HT1080 (cell line): Measurements from ENCODE around the gene TPCN2. TPM values are rescaled to one million over a fixed set of nuclear protein-coding genes. Genes with fewer than 3 reads are reported as not detected.

Experiments
- DNase-seq: peaks from one replicate; pipeline ENCODE4 v3.0.0-alpha.2; 2015; ENCODE audit warnings: low read depth
- total RNA-seq: library from RNA; depleted of rRNA; stranded (reverse); fragments of >200 nt; shearing (Covaris generic); gene quantifications from 2 replicates; pipeline ENCODE4 v1.2.3, GENCODE V29; 2014

TPCN2 gene
- total RNA-seq, 1 experiment from 2014 or later = 7.2 TPM

DNA sequence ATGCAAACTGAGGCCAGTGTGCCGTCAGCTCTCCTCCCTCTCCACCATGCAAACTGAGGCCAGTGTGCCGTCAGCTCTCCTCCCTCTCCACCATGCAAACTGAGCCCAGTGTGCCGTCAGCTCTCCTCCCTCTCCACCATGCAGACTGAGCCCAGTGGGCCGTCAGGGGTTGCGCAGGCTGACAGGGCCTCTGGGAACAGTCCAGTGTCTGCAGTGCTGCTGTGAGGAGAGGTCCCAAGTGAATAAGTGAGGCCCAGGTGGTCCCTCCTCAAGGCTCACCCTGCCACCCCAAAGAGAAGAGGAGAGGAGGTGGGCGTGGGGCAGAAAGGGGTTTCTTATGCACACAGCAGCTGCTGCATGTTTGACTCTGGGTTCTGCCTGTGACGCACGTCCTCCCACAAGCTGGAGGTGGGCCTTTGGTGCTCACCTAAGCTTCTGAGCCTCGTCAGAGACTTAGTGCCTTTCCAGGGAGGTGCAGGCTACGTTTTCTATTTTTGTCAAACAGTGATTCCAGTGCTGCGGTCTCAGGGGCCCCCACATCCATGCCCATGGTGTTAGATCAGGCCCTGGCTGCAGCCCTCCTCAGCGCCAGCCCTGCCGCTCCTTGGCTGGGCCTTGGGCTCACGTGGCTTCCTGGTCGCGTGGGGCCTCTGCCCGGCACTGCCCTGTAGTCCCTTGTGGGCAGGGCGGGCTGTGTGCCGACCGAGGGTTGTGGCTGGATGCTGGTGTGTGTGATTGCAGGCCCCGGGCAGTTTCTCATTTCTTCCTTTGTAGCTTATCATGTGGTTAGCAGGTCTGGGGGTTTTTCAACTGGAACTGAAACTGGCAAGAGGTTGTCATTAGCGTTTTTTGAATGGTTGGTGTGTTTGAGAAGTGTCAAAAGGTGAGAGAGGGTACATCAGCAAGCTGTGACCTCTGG lies 7.1 kb downstream of the TPCN2 start:
- DNase-seq = no peak

DNA sequence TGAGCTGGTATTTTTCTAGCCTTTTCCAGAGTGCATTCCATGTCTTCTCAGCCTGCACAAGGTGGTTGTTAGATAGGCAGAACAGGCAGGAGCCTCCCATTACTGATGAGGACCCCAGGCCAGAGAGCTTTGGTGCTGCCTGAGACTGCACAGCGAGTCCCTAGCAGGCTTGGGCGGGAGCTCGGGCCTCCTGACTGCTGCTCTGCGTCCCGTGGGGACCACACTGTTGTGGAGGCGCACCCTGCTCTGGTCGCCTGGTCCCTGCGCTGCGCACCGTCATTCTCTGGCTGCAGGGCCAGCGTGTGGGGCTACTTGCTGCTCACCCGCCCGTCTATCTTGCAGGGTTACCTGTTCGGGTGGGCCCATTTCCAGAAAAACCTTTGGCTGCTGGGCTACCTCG lies 8.5 kb downstream of the TPCN2 start:
- DNase-seq = no peak

DNA sequence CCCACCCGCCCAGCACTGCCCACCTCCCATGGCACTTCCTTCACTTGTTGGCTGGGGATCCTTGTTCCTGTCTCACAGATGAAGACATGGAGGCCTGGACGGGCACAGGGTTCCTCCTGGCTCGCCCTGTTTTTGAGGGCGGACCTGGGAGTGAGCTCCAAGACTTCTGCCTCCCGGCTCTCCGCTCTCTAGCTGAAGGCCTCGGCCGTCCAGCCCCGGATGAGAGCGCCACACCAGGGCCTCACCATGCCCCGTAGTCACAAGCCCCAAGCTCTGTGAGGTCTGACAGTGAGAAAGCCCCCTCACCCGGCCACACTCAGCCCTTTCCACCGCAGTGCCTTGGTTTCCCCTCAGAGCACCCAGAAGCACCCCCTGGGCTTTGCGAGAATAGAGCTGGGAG lies 9.1 kb downstream of the TPCN2 start:
- DNase-seq = no peak

DNA sequence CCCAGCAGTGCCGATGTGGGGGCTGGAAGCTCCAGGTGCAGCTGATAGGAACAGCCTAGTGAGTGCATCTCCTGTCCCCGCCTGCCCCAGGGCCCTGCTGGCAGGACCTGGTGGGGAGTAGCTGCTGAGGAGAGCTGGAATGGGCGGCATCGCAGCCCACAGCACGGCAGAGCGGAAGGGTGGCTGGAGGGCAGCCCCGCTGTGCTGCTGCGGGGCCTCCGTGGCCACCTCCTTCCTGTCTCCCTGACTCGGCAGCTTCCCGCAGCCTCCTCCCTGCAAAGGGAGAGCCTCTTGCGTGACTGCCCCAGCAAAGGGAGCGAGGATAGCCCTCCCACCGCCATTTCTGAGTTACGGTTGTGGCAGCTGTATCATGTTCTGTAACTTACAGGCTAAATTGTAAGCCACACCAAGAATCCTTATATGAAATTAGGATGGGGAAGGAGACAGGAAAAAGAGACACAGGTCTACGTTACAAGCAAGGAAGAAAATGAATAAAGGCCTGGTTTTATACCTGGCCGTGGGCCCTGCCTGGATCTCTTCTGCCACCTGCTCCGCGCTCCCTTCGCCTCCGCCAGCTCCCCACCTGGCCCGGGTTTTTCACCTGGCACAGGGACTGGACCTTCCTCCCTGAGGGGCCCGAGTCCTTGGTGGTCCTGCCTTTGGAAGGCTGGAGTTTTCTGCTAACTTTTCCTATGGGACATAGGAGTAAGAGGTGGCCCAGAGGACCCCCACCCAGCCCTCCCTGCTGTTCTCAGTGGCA lies 10.0 kb downstream of the TPCN2 start:
- DNase-seq = no peak

DNA sequence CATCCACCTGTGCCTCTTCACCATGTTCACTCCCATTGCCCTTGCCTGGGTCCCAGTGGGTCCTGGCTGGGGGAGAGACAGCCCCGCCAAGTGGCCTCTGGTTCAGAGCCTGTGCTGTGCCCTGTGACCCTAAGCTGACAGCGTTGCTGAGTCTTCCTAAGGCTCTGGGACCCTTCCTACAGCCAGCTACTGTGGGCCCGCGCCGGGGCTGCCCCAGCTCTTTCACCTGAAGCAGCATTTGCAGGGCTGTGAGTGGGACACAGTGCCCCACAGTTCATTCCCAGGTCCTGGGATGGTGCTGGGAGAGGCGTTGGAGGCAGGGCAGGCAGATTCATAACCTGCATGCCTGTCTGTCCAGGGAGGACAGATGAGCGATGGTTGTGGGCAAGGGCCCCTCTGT lies 10.7 kb downstream of the TPCN2 start:
- no peak for DNase-seq

DNA sequence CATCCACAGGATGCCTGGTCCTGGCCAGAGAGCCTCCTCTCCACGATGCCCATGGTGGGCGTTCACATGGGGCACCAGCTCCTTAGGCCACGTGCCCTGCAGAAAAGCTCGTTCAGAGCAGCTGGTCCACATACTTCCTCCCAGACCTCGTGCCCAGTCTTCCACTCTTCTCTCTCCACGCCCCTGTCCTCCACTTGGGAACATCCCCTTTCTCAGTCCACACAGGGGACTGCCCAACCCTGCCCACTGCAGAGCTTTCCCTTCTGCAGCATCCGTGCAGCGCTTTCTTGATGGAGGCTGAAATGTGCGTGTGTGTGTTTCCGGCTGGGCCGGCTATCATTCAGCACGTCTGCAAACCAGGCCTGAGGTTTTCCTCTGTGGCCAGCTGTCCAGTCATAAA lies 11.3 kb downstream of the TPCN2 start:
- DNase-seq = no peak

DNA sequence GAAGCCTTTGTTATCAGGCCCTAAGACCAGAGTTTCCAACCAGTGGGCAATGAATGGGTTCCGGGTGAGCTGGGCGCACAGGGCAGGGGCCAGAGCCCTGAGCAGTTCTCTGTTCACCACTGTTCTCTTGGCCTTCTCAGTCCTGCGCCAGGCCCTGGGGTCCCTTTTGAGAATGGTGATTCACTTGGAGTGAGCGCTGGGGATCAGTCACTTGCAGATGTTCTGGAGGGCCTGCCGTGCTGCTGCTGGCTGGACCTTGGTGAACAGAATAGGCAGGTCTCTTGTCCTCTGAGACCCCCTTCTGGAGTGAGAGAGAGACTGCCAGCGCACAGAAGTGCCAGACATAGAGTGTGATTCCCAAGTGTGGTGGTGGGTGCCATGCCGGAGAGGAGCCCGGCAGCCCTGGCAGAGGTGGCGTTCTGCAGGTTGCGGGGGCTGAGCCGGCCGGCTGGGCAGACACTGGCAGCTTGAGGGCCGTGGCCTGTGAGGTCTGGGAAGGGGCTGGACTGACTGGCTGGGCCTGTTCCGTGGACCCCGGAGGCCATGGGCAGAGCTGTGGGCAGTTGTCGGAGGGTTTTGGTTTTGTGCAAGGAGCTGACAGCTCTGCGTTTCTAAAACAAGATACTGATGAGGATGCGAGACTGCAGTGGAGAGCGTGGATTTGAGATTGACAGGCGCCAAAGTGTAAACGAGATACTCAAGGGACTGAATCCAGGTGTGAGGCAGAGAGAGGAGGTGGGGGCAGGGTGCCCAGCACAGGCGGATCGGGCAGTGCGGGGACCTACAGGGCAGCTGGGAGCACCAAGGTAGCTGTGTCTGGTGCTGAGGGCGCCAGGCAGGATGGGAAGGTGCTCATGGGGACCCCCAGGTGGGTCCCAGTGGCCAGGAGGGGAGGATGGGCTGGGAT lies 12.3 kb downstream of the TPCN2 start:
- DNase-seq = no peak

DNA sequence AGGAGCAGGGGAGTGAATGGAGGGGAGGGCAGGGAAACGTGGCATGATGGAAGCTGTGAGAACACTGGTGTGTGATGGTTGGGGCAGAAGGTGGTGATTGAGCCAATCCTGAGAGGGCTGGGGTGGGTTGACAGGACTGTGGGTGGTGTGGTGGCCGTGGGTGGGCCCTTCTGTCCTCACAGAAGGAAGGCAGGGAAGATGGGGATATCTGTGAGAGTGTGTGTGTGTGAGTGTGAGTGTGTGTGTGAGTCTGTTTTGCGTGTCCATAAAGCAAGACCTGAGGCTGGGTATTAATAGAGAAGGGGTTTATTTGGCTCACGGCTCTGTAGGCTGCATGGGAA lies 13.0 kb downstream of the TPCN2 start:
- DNase-seq = no peak

DNA sequence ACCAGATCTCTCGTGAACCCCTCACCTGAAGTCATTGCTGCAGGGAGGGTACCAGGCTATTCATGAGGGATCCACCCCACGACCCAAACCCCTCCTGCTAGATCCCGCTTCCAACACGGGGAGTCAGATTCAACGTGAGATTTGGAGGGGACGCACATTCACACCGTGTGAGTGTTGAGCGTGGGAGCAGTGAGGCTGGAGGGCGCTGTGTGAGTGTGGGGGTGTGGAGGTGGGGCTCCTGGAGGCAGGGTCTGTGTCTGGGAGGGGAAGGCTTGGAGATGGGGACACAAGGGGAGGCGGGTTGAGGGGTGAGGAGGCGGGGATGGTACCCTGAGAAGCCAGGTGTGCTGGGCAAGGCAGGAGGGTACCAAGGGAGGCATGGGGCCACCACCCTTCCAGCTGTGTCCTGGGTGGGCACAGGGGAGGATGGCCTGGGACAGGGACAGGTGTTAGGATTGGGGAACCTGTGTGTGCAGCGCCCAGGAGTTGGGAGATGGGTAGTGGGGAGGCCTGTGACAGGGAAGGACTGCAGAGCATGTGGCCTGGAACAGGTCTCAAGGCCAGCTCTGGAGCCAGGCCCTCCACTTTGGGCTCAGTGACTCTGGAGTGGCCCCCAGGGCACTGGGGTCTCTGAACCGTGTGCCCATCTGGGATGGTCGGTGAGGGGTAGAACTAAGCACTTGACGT lies 13.6 kb downstream of the TPCN2 start:
- no peak for DNase-seq

DNA sequence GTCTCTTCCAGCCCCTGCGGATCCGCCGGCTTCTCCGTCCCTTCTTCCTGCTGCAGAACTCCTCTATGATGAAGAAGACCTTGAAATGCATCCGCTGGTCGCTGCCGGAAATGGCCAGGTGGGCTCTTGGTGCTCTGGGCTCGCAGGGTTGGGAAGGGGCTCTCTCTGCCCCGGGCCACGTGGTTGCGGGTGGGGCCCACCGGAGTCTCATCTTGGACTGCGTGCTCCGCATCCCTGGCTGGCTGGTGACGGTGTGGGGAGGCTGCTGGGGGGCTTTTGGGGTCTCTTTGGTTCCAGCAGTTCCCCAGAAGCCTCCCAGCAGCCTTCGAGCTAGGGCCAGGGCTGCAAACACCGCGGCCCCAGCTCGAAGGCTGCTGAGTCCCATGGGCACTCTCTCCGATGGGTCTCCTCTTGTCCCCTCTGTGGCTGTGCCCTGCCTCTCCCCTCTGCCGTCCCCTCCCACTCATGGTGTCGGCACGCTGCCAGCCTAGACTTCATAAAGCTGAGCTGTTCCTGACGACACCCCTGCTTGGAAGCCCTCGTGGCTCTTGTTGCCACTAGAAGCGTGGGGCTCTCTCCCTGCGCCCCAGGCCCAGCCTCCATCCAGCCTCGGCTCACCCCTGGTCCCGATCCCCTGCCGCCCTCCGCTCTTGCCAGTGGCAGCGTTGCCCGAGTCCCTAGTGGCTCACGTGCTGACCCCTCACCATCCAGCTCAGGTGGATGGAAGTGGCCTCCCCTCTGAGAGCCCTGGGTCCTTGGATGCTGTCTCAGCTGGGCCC lies 14.3 kb downstream of the TPCN2 start:
- no peak for DNase-seq

DNA sequence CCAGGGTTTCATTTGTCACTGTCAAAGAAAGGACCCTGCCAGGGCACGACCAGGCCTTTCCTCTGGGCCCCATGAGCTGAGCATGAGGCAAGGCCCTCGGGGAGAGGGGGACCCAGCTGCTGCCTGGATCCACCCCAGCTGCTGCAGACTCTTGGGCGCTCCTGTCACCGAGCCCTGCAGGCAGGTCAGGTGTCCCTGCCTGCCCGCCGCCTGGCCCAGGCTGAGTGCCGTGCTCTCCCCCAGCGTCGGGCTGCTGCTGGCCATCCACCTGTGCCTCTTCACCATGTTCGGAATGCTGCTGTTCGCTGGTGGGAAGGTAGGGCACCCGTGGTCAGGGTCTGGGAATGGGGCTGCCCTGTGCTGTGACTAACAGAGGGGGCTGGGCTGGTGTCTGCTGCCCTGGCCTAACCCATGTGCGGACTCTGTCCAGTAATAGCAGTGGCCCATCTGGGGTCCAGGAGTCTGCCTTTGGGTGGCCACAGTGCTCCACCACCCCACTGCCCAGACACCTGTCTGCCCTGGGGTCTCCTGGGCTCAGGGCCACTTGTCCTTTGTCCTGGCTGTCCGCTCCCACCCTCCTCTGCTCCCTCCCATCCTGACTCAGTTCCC lies 15.0 kb downstream of the TPCN2 start:
- DNase-seq = no peak

DNA sequence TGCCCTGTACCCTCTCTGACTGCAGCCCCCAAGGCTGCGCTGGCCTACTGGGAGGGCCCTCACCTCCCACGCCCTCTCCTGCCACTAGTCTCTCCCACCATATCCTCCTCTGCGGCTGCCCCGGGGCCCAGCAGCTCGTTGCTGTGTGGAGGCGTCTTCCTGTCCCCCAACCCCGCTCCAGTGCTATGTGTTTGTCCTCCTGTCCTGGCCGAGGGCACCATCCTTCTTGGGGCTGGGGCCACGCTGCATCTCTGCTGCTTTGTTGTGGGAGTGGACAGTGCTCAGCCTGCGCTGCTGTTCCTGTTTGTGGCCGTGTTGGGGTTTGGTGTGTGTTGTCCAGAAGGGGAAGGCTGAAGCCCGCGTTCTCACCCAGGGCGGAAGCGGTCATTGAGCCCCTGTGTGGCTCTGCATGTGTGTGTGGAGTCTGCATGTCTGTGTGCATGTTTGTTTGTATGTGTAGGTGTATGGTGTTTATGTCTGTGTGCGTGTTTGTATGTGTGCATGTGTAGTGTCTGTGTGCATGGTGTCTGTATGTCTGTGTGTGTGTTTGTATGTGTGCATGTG lies 15.7 kb downstream of the TPCN2 start:
- no peak for DNase-seq

DNA sequence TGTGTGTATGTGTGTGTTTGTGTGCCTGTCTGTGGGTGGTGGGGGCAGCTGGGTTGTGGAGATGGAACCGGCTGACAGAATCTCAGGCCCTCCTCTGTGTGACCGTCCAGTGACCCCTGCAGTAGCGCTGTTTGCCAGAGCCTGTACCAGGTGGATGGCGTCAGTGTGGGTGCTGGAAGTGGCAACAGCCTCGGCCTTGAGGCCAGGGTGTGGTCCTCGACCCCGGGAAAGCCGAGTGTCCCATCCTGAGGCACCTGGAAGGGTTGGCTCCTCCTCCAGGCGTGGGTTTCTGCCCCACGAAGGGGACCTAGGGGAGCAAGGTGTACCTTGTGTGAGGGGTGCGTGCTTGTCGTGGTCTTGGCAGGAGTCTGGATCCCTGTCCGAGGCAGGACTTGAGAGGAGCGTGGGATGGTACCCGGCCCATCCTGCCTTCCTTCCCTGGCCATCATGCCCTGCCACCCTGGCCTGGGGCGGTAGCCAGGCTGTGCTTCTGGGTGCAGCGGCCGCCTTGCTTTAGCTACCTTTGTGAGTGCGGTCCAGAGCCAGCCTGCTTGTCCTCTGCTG lies 16.5 kb downstream of the TPCN2 start:
- no peak for DNase-seq

DNA sequence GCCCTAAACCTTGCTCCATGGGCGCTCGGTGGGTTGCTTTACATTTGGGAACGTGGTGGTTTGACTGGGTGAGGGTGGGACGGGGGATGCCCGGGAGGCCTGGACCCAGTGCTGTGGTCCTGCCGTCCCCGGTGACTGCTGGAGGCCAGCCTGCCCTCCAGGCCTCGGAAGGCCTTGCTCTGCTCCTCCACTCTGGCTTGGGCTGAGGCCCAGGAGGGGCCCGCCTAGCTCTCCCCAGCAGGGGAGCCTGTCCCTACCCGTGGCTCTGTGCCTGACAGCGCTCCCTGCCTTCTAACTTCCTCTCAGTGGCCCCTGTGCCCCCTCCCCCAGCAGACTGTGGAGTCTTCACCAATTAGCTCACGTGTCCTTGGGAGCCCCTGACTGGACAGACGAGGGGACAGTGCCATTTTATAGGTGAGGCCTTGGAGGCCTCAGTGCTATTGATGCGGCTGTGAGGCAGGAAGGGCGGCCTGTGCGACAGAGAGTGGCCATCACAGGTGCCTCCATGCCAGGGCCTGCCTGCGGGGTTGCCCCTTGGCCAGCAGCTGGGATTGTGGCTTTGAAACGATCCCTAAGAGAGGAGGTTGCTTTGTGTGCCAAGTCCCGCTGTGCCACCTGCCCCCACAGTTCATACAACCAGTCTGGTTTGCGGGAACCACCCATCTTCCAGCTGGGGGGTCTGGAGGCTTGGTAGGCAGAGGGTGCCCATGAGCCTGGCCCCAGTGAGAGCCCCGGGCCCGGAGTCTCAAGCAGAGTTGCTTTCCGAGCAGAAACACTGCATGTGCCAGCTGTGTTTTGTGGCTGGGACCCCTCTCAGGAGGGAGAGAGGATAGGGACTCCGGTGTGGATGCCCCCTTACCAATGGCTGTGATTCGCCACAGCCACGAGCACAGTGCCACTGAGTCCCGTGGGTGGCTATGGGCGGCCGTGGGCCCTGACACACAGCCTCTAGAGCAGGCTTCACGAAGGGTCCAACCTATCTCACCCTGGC lies 17.7 kb downstream of the TPCN2 start:
- no peak for DNase-seq

DNA sequence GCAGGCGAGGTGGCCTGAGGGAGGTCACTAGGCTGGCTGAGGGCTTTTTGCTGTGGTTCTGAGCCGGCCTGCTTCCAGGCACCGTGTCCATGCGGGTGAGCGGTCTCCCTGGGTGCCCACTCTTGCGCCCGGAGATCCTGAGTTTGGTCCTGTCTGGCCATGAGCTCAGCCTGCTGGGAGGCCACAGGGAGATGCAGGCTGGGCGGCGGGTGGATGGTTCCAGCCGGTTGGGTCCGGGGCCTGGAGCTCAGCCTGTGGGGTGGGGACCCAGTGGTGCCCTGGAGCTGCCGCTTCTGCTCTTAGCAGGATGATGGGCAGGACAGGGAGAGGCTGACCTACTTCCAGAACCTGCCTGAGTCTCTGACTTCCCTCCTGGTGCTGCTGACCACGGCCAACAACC lies 18.5 kb downstream of the TPCN2 start:
- no peak for DNase-seq

DNA sequence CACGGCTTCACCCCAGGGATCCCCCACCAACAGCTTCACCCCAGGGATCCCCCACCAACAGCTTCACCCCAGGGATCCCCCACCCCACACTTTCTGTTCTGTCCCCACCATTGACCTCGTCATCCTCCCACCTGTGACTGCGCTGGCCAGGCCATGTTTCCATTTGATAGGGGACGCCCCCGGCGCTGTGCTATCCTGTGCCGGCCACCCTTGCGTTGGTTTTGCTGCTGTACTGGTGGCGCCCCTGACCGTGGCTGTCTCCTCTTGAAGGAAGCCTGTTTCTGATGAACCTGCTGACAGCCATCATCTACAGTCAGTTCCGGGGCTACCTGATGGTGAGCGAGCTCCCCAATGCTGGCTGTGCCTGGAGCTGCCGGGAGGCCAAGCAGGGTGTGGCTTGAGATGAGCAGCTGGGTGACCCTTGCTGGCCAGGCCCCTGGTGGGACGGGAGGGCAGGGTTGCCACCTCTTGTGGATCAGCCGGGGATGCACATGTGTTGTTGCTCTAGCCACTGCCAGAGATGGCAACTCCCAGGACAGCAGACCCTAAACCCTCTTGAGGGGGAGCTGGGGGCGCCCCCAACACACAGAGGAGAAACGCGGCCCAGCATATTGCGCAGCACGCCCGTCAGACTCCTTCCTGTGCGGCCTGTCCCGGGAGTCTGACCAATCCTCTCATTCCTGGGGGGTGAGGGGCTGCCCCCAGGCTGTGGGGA lies 22.5 kb downstream of the TPCN2 start:
- DNase-seq = no peak

DNA sequence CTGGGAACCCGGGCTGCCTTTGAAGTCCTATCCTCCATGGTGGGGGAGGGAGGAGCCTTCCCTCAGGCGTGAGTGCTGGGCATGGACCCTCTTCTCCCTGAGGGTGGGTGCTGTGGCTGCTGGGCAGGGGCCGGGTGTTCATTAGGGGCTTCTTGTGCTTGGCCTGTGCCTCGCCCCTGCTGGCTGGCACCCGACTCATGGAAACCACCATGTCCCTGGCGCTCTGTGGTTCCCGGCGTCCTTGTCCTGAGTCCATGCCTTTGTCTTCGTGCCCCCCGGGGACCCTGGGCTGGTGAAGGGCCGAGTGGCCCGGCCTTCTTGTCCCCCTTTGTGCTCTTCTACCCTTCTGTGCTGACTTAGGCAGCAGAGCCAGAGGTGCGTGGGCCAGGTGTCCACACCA lies 23.2 kb downstream of the TPCN2 start:
- DNase-seq = no peak
